ENCODE measurements around the gene AEBP1. TPM values are rescaled to one million over a fixed set of nuclear protein-coding genes. Genes with fewer than 3 reads are reported as not detected.
A peak's percentile ranks its signal among the peaks of the same experiment; 100 is the strongest.

AEBP1 gene
- total RNA-seq, 1 donor from 2014 or later: 64.1 TPM

GRCh38 chr7:44099669-44100068 is 4.5 kb upstream of the AEBP1 start:
- H3K27me3 Mint-ChIP-seq: peaks cover 14% of the 10 kb centered on the region
- H3K36me3 Mint-ChIP-seq: no peaks in the 10 kb centered on the region
- no peak overlapping the region for H3K27ac Mint-ChIP-seq
- H3K4me1 Mint-ChIP-seq (ENCODE audit: unreplicated experiment): peaks cover 18% of the 10 kb centered on the region
- no peaks in the 10 kb centered on the region for H3K9me3 Mint-ChIP-seq
- TF ChIP-seq CTCF (conservative IDR thresholded peaks at IDR 0.05): no peak
- no peak for DNase-seq (ENCODE audit: extremely low spot score, unreplicated experiment)
- no peak overlapping the region for H3K4me3 Mint-ChIP-seq

GRCh38 chr7:44100458-44101302 is 3.5 kb upstream of the AEBP1 start:
- peaks cover 20% of the 10 kb centered on the region for H3K4me1 Mint-ChIP-seq (ENCODE audit: unreplicated experiment)
- peaks cover 24% of the 10 kb centered on the region for H3K27me3 Mint-ChIP-seq
- H3K9me3 Mint-ChIP-seq: no peaks in the 10 kb centered on the region
- TF ChIP-seq CTCF (conservative IDR thresholded peaks at IDR 0.05): no peak
- H3K36me3 Mint-ChIP-seq: no peaks in the 10 kb centered on the region
- DNase-seq (ENCODE audit: extremely low spot score, unreplicated experiment): no peak
- no peak overlapping the region for H3K4me3 Mint-ChIP-seq
- H3K27ac Mint-ChIP-seq: peak overlapping the region; percentile 5

GRCh38 chr7:44101303-44101965 is 2.7 kb upstream of the AEBP1 start:
- Mint-ChIP-seq H3K4me3 (no peak overlapping the region), H3K27ac (no peak overlapping the region), H3K4me1 (ENCODE audit: unreplicated experiment) (peaks cover 24% of the 10 kb centered on the region)

DNA sequence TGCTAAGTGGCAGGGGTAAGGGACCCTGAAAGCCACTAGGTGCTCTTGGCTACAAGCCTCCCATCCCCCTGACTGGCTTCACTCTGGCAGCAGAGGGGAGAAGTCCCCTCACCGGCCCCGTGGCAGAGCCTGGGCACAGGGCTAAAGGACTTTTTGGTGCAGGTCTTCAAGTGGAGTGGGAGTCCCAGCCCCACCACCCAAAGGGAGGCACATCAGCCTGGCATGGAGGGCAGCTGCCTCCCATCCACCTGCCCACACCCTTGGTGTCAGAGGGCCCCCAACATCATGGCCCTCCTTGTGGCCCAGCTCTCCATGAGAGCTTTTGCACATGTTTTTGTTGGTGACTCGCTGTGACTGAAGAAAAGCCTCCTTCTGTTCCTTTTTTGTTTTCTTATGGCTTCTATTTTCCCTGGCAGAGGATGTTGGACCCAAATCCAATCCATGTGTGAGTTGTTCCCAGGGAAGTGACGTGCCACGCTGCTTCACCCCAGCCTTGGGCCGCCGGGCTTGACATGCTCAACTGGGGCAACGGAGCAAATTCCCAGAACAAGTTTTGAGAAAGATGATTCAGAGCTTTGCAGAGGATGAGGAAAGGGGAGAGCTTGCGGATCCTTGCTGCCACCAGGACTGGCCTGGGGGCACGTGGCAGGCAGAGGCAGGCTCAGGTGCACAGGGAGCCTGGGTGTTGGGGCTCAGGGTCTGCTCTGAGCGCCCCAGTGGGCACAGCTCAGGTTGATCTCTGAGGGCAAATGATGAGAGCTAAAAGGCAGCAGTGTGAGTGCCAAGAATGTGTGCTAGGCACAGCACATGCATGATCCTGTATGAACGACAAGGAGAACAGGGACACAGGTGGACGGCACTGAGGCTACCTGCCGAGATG is 1.9 kb upstream of the AEBP1 start:
- no peak for DNase-seq (ENCODE audit: extremely low spot score, unreplicated experiment)
- Mint-ChIP-seq H3K36me3 (no peaks in the 10 kb centered on the region), H3K9me3 (no peaks in the 10 kb centered on the region), H3K4me3 (peak overlapping the region; percentile 50), H3K27ac (no peak overlapping the region), H3K4me1 (ENCODE audit: unreplicated experiment) (peaks cover 24% of the 10 kb centered on the region), H3K27me3 (peaks cover 27% of the 10 kb centered on the region)
- no peak for TF ChIP-seq CTCF (conservative IDR thresholded peaks at IDR 0.05)

More at GRCh38 chr7:44101303-44101965, 2.7 kb upstream of the AEBP1 start:
- DNase-seq (ENCODE audit: extremely low spot score, unreplicated experiment): no peak
- Mint-ChIP-seq H3K9me3 (no peaks in the 10 kb centered on the region), H3K36me3 (no peaks in the 10 kb centered on the region), H3K27me3 (peaks cover 27% of the 10 kb centered on the region)
- no peak for TF ChIP-seq CTCF (conservative IDR thresholded peaks at IDR 0.05)

DNA sequence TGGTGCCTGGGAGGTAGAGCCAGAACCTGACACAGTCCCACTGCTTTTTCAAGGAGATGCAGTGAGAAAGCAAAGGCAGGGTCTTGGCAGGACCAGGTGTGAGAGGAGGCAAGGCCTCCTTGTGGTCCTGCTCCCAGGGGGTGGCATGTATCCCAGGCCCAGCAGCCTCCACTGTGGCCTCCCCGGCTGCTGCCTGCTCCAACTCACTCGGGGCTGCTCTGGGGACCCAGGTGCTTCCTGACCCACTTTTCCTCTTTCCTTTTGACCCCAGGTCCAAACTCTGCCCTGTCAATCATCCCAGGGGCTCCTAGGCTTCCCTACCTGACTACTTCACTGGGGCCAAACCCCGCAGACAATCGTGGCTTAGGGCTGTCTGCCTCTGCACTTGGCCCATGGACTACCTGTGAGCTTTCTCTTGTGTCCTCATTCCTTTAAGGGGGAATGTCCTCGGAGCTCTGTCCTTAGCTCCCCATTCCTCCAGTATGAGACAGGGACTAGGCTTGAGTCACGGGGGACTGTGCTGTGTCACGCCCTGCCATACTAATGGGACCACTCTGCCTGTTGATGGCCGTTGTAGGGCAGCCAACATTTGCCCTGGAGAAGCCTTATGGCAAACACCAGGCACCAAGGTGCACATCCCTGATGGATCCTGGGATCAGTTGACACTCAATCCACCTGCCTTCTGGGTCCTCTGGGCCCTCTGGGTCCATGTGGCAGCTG is 1.1 kb upstream of the AEBP1 start:
- Mint-ChIP-seq H3K4me3 (peak overlapping the region; percentile 81), H3K9me3 (no peaks in the 10 kb centered on the region), H3K27ac (no peak overlapping the region), H3K27me3 (peaks cover 27% of the 10 kb centered on the region), H3K36me3 (no peaks in the 10 kb centered on the region), H3K4me1 (ENCODE audit: unreplicated experiment) (peaks cover 24% of the 10 kb centered on the region)
- DNase-seq (ENCODE audit: extremely low spot score, unreplicated experiment): no peak
- TF ChIP-seq CTCF (conservative IDR thresholded peaks at IDR 0.05): no peak

Measured in type B pancreatic cell (in vitro differentiated cells).